Transverse colon (tissue), 3 donors: ENCODE measurements around the gene APOL3.

Experiments used
- EP300 ChIP-seq: sonication (generic); formaldehyde crosslinking; IDR thresholded peaks from one replicate; pipeline ENCODE4 v1.6.1; 2017; ENCODE audit warnings: antibody characterized with exemption, low read depth
- POLR2AphosphoS5 ChIP-seq, 3 donors: sonication (generic); formaldehyde crosslinking; IDR thresholded peaks; one replicate each; pipeline ENCODE4 v1.6.1; 2016; ENCODE audit warnings: antibody characterized with exemption in 3 of 3

DNA sequence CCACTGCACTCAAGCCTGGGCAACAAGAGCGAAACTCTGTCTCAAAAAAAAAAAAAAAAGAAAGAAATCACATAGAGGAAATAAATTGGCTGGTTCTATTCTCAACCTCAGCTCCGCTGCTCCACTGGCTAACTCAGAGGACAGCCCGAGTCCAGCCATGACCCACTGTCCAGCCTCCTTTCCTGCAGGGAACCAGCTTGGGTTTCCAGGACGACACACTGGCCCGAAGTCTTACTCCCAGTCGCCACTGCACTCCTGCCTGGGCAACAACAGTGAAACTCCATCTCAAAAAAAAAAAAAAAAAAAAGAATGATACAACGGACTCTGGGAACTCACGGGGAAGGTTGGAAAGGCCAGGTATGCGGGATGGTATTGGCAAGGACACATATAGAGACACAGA, 31.5 kb downstream of the APOL3 start:
- TF ChIP-seq EP300 (no peak), POLR2AphosphoS5 (IDR thresholded peaks at IDR 0.05) (no peak)
